Sigmoid colon (tissue), 7 donors: ENCODE data around the gene CCDC102B. TPM values are rescaled to one million over a fixed set of nuclear protein-coding genes. Genes with fewer than 3 reads are reported as not detected.

ENCODE experiments used
- DNase-seq: peaks from one replicate; pipeline ENCODE4 v3.0.0-alpha.2; 2019
- H3K27ac ChIP-seq, 4 donors: fragments of 200-600 bp; sonication (generic); one replicate each; pipeline ENCODE4 v1.5.1; 2016 to 2019; ENCODE audit warnings: mild to moderate bottlenecking in 1 of 4
- H3K27me3 ChIP-seq, 3 donors: fragments of 200-600 bp; sonication (generic); one replicate each; pipeline ENCODE4 v1.5.1; 2019; ENCODE audit warnings: mild to moderate bottlenecking in 1 of 3
- H3K36me3 ChIP-seq, 4 donors: fragments of 200-600 bp; sonication (generic); one replicate each; pipeline ENCODE4 v1.5.1; 2016 to 2019
- H3K4me1 ChIP-seq, 4 donors: fragments of 200-600 bp; sonication (generic); one replicate each; pipeline ENCODE4 v1.5.1; 2017 to 2019
- H3K4me3 ChIP-seq, 4 donors: fragments of 200-600 bp; sonication (generic); one replicate each; pipeline ENCODE4 v1.5.1; 2017 to 2019; ENCODE audit warnings: mild to moderate bottlenecking in 2 of 4, moderate library complexity in 1 of 4
- H3K9me3 ChIP-seq, 4 donors: fragments of 200-600 bp in 3 of 4; sonication (generic) in 3 of 4; one replicate each; pipeline versions ENCODE4 v1.5.1 to v1.6.1; 2013 to 2019
- EP300 ChIP-seq, 4 donors: sonication (generic); formaldehyde crosslinking; IDR thresholded peaks; one replicate each; pipeline ENCODE4 v1.6.1; 2017; ENCODE audit warnings: antibody characterized with exemption in 4 of 4
- POLR2A ChIP-seq, 2 donors: fragments of 450-650 bp; IDR thresholded peaks; one replicate each; pipeline ENCODE4 v1.6.1; 2016; ENCODE audit warnings: antibody characterized with exemption in 2 of 2, mild to moderate bottlenecking in 2 of 2, moderate library complexity in 2 of 2
- POLR2AphosphoS5 ChIP-seq, 4 donors: sonication (generic); formaldehyde crosslinking; IDR thresholded peaks; one replicate each; pipeline ENCODE4 v1.6.1; 2017; ENCODE audit warnings: antibody characterized with exemption in 4 of 4
- WGBS, 2 donors: extraction: QIAGEN DNeasy Blood & Tissue Kit; methylation state at CpG; one replicate each; pipeline ENCODE4 v1.1.7; 2013; 5-methylcytosine and 5-hydroxymethylcytosine counted together
- intact Hi-C: fragments of 100-400 bp; cut with DNase I; formaldehyde crosslinking; loops from one replicate; pipeline ENCODE4 v1.15.1; 2023
- polyA plus RNA-seq, 3 donors: library from polyadenylated mRNA; stranded (reverse); fragments of 200-250 nt; gene quantifications; one replicate each; pipeline ENCODE4 v1.2.3, GENCODE V29; 2013
- total RNA-seq, 4 donors: library from RNA; depleted of rRNA; stranded (reverse); fragments of >200 nt; gene quantifications; one replicate each; pipeline ENCODE4 v1.1.0, GENCODE V29; 2016
- TF ChIP-seq, protein P1 (sequence below), 4 experiments: fragments of 450-650 bp in 3 of 4; fragments of 200-600 bp in 1 of 4; IDR thresholded peaks; one replicate each; pipeline ENCODE4 v1.5.1; 2016 to 2019; ENCODE audit warnings: antibody characterized with exemption in 4 of 4, mild to moderate bottlenecking in 3 of 4, moderate library complexity in 2 of 4
- donor health status: healthy with polysubstance abuse.
- donor health status: Bipolar disorder and iron deficiency.
- donor health status: healthy.

CCDC102B gene
- total and polyA plus RNA-seq, 7 donors, result 1.8 to 16.3 (median 6.7) TPM

GRCh38 chr18:69067048-69067447 lies 269.2 kb downstream of the CCDC102B start:
- intact Hi-C loops, result no loop called here
- WGBS, 2 donors, result 0% methylated on average over 1 of the region's 1 CpG

GRCh38 chr18:69071680-69072079 lies 273.8 kb downstream of the CCDC102B start:
- H3K27ac ChIP-seq, result no peak overlapping the region
- 87 to 89% methylated on average over 3 of the region's 3 CpGs for WGBS, 2 donors
- DNase-seq, result no peak
- H3K27me3 ChIP-seq, result no peaks in the 10 kb centered on the region
- no peaks in the 10 kb centered on the region for H3K4me1 ChIP-seq
- TF ChIP-seq POLR2A (IDR thresholded peaks at IDR 0.05) (no peak), POLR2AphosphoS5 (IDR thresholded peaks at IDR 0.05) (no peak), EP300 (IDR thresholded peaks at IDR 0.05) (no peak)
- TF ChIP-seq, protein P1, sequence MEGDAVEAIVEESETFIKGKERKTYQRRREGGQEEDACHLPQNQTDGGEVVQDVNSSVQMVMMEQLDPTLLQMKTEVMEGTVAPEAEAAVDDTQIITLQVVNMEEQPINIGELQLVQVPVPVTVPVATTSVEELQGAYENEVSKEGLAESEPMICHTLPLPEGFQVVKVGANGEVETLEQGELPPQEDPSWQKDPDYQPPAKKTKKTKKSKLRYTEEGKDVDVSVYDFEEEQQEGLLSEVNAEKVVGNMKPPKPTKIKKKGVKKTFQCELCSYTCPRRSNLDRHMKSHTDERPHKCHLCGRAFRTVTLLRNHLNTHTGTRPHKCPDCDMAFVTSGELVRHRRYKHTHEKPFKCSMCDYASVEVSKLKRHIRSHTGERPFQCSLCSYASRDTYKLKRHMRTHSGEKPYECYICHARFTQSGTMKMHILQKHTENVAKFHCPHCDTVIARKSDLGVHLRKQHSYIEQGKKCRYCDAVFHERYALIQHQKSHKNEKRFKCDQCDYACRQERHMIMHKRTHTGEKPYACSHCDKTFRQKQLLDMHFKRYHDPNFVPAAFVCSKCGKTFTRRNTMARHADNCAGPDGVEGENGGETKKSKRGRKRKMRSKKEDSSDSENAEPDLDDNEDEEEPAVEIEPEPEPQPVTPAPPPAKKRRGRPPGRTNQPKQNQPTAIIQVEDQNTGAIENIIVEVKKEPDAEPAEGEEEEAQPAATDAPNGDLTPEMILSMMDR (IDR thresholded peaks at IDR 0.05), result no peak
- intact Hi-C loops, result no loop called here
- no peaks in the 10 kb centered on the region for H3K36me3 ChIP-seq
- H3K9me3 ChIP-seq, result no peaks in the 10 kb centered on the region
- no peak overlapping the region for H3K4me3 ChIP-seq

More at GRCh38 chr18:69067048-69067447, 269.2 kb downstream of the CCDC102B start:
- no peak overlapping the region for H3K4me3 ChIP-seq
- H3K27me3 ChIP-seq, result no peaks in the 10 kb centered on the region
- H3K36me3 ChIP-seq, result no peaks in the 10 kb centered on the region
- no peak overlapping the region for H3K27ac ChIP-seq
- TF ChIP-seq POLR2AphosphoS5 (IDR thresholded peaks at IDR 0.05) (no peak), EP300 (IDR thresholded peaks at IDR 0.05) (no peak), POLR2A (IDR thresholded peaks at IDR 0.05) (no peak)
- TF ChIP-seq, protein P1 (IDR thresholded peaks at IDR 0.05), result no peak
- no peak for DNase-seq
- no peaks in the 10 kb centered on the region for H3K9me3 ChIP-seq
- no peaks in the 10 kb centered on the region for H3K4me1 ChIP-seq

DNA sequence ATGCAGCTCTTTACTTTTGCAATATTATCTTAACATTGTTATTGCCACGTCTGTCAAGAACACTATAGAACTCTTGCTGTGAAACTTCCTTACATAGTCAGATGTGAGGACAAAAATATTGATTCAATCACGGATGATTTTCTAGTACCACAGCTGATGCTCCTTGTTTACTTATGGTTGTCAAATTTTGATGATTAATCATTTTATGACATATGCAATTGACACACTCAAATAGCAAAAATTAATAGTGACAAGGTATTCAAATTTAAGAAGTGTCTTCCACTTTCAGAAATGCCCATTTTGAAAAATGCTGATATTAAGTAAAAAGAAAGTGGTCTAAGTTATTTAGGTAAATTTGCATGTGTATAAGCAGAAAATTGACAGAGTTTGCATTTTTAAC lies 284.0 kb downstream of the CCDC102B start:
- no peak for TF ChIP-seq POLR2AphosphoS5 (IDR thresholded peaks at IDR 0.05)
- TF ChIP-seq POLR2A (IDR thresholded peaks at IDR 0.05), result no peak
- TF ChIP-seq EP300 (IDR thresholded peaks at IDR 0.05), result no peak
- TF ChIP-seq, protein P1 (IDR thresholded peaks at IDR 0.05), result no peak
- Histone ChIP-seq H3K27me3 (no peaks in the 10 kb centered on the region), H3K4me1 (no peaks in the 10 kb centered on the region), H3K27ac (no peak overlapping the region), H3K4me3 (no peak overlapping the region), H3K9me3 (no peaks in the 10 kb centered on the region), H3K36me3 (no peaks in the 10 kb centered on the region)
- DNase-seq, result no peak
- 30 to 65% methylated on average over 2 of the region's 2 CpGs for WGBS, 2 donors
- intact Hi-C loops, result no loop called here

GRCh38 chr18:69082499-69082898 lies 284.6 kb downstream of the CCDC102B start:
- Histone ChIP-seq H3K4me3 (no peak overlapping the region), H3K9me3 (no peaks in the 10 kb centered on the region), H3K4me1 (no peaks in the 10 kb centered on the region), H3K27ac (no peak overlapping the region), H3K36me3 (no peaks in the 10 kb centered on the region), H3K27me3 (no peaks in the 10 kb centered on the region)
- DNase-seq, result no peak
- intact Hi-C loops, result no loop called here
- TF ChIP-seq POLR2A (IDR thresholded peaks at IDR 0.05), result no peak
- TF ChIP-seq, protein P1 (IDR thresholded peaks at IDR 0.05), result no peak
- TF ChIP-seq POLR2AphosphoS5 (IDR thresholded peaks at IDR 0.05), result no peak
- TF ChIP-seq EP300 (IDR thresholded peaks at IDR 0.05), result no peak
- 82 to 90% methylated on average over 1 of the region's 1 CpG for WGBS, 2 donors

DNA sequence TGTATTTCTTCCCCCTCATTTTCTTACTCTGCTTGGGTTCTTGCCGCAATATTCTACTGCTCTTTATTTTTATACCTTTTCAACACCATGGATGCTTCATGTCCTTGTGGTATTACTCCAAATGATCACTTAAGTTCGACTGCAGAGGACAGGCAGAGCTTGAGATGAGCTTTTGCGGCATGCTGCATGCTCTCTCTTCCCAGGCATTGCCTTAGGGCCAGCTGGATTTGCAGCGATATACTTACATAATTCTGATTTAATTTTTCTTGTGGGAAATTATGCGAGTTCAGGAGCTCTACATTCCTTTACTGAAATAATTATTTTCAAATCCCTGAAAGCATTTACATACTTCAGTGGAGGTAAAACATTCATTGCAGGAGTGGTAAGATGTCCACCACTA lies 288.1 kb downstream of the CCDC102B start:
- 80 to 87% methylated on average over 5 of the region's 5 CpGs for WGBS, 2 donors
- intact Hi-C loops, result no loop called here
- no peaks in the 10 kb centered on the region for H3K27me3 ChIP-seq
- H3K36me3 ChIP-seq, result no peaks in the 10 kb centered on the region
- no peaks in the 10 kb centered on the region for H3K9me3 ChIP-seq
- no peak for DNase-seq
- TF ChIP-seq EP300 (IDR thresholded peaks at IDR 0.05) (no peak), POLR2A (IDR thresholded peaks at IDR 0.05) (no peak), POLR2AphosphoS5 (IDR thresholded peaks at IDR 0.05) (no peak)
- TF ChIP-seq, protein P1 (IDR thresholded peaks at IDR 0.05), result no peak
- no peaks in the 10 kb centered on the region for H3K4me1 ChIP-seq
- no peak overlapping the region for H3K4me3 ChIP-seq
- no peak overlapping the region for H3K27ac ChIP-seq
